Keratinocyte (primary cell): ENCODE measurements around the gene PPP1R16B.

ENCODE experiments used
- EZH2 ChIP-seq: IDR thresholded peaks from one replicate; pipeline ENCODE4 v1.6.1; 2012; ENCODE audit warnings: inconsistent platforms, mild to moderate bottlenecking, low read length, moderate library complexity
- TF ChIP-seq, protein P1 (sequence below), 3 experiments: IDR thresholded peaks in 1 of 3; conservative IDR thresholded peaks in 1 of 3; optimal IDR thresholded peaks in 1 of 3; 2 replicates in 2 of 3; 3 replicates in 1 of 3; pipeline versions ENCODE3 to v1.5.1; 2011; ENCODE audit warnings: low read length in 3 of 3, mild to moderate bottlenecking in 3 of 3, moderate library complexity in 2 of 3, control low read depth in 1 of 3, inconsistent platforms in 1 of 3; ENCODE audit not compliant: insufficient read depth in 2 of 3; ENCODE audit errors: extremely low read depth in 1 of 3

- TF ChIP-seq, protein P1, sequence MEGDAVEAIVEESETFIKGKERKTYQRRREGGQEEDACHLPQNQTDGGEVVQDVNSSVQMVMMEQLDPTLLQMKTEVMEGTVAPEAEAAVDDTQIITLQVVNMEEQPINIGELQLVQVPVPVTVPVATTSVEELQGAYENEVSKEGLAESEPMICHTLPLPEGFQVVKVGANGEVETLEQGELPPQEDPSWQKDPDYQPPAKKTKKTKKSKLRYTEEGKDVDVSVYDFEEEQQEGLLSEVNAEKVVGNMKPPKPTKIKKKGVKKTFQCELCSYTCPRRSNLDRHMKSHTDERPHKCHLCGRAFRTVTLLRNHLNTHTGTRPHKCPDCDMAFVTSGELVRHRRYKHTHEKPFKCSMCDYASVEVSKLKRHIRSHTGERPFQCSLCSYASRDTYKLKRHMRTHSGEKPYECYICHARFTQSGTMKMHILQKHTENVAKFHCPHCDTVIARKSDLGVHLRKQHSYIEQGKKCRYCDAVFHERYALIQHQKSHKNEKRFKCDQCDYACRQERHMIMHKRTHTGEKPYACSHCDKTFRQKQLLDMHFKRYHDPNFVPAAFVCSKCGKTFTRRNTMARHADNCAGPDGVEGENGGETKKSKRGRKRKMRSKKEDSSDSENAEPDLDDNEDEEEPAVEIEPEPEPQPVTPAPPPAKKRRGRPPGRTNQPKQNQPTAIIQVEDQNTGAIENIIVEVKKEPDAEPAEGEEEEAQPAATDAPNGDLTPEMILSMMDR (optimal IDR thresholded peaks at IDR 0.05 in 1 of 3, IDR thresholded peaks at IDR 0.05 in 1 of 3, conservative IDR thresholded peaks at IDR 0.05 in 1 of 3; ENCODE audit: extremely low read depth in 1 of 3, insufficient read depth in 2 of 3, low read length in 3 of 3): no peak
- no peak for TF ChIP-seq EZH2
Observed at GRCh38 chr20:38782275-38782674, 23.2 kb upstream of the PPP1R16B start.
